Lower lobe of right lung (tissue), 2 donors: ENCODE data around the gene GALNT9. TPM values are rescaled to one million over a fixed set of nuclear protein-coding genes. Genes with fewer than 3 reads are reported as not detected.

Source experiments
- ATAC-seq, 2 donors: fragments of 200-7000 bp; cut with Tn5 transposase; one replicate each; pipeline ENCODE4 v1.9.1; 2020 to 2022; ENCODE audit warnings: mild to moderate bottlenecking in 2 of 2, moderate library complexity in 2 of 2
- DNase-seq: peaks from one replicate; pipeline ENCODE4 v3.0.0-alpha.2; 2020
- H3K27ac ChIP-seq: fragments of 200-600 bp; one replicate; pipeline ENCODE4 v1.8.0; 2022
- H3K27me3 ChIP-seq: fragments of 200-600 bp; one replicate; pipeline ENCODE4 v1.8.0; 2022; ENCODE audit warnings: low read depth
- H3K36me3 ChIP-seq: fragments of 200-600 bp; one replicate; pipeline ENCODE4 v1.8.0; 2022; ENCODE audit warnings: mild to moderate bottlenecking
- H3K4me1 ChIP-seq: fragments of 200-600 bp; one replicate; pipeline ENCODE4 v1.8.0; 2022
- H3K4me3 ChIP-seq: fragments of 200-600 bp; one replicate; pipeline ENCODE4 v1.8.0; 2022; ENCODE audit warnings: mild to moderate bottlenecking
- H3K9me3 ChIP-seq: fragments of 200-600 bp; one replicate; pipeline ENCODE4 v1.8.0; 2022
- CTCF ChIP-seq: fragments of 200-600 bp; IDR thresholded peaks from one replicate; pipeline ENCODE4 v1.8.0; 2022; ENCODE audit warnings: antibody characterized with exemption, mild to moderate bottlenecking
- intact Hi-C: fragments of 100-400 bp; cut with DNase I; formaldehyde crosslinking; loops from one replicate; pipeline ENCODE4 v1.11.0; 2022
- total RNA-seq: library from RNA; stranded (reverse); fragmentation: NEBNext Ultra II Directional; extraction: Animal tissue kit (Norgen Biotek cat#: 25700); gene quantifications from one replicate; pipeline ENCODE4 v1.2.1, GENCODE V29; 2021
- donor health status: DM: no; HTN: yes; CAD: no; lungs with severe emphysema.

The GALNT9 gene
- total RNA-seq, 1 donor from 2014 or later, result not detected

DNA sequence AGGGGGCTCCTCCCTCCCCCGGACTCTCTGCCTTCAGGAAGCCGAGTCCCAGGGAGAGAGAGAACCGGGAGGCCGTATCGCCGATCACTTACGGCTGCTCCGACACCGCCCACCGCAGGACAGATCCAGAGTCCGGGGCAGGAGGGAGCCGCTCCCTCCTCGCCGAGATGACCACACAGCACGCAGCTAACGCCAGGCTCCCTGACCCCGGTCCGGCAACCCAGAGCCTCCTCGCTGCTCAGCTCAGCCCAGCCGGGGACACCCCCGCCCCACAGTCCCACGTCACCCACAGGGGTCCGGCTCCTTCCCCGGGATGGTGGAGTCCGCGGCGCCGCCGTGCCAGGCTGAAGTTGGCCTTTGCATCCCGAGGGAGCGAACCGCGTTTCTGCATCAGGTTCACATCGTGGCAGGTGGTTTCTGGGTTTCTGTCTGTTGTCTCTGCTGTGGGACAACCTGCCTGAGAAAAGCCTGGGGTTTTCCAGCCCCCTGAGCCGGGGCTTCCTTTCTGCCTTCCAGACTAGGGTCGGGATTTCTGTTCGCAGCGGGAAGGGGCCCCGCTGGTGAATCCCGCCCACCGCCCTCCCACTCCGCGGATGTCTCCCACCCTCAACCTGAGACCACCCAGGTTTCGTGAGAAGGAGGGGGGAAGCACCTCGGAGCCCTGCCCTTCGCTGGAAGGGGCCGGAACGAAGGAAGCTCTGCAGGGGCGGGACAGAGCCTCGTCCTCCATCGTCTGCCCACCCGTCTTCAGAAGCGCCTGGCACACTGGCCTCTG is 123.9 kb downstream of the GALNT9 start:
- ATAC-seq (no peak), DNase-seq (no peak)
- Histone ChIP-seq H3K27me3 (peaks cover 59% of the 10 kb centered on the region), H3K36me3 (no peaks in the 10 kb centered on the region), H3K9me3 (no peaks in the 10 kb centered on the region), H3K4me1 (peaks cover 7% of the 10 kb centered on the region), H3K27ac (no peak overlapping the region), H3K4me3 (peak overlapping the region; percentile 2)
- intact Hi-C loops, result no loop called here
- no peak for TF ChIP-seq CTCF

GRCh38 chr12:132204793-132205270 is 124.6 kb downstream of the GALNT9 start:
- Histone ChIP-seq H3K27ac (no peak overlapping the region), H3K27me3 (peaks cover 59% of the 10 kb centered on the region)
- DNase-seq, result no peak

GRCh38 chr12:132204063-132204792 is 125.2 kb downstream of the GALNT9 start:
- ATAC-seq, result no peak
- Histone ChIP-seq H3K27me3 (peaks cover 59% of the 10 kb centered on the region), H3K4me1 (peaks cover 7% of the 10 kb centered on the region), H3K27ac (no peak overlapping the region), H3K4me3 (no peak overlapping the region), H3K9me3 (no peaks in the 10 kb centered on the region), H3K36me3 (no peaks in the 10 kb centered on the region)
- TF ChIP-seq CTCF, result no peak
- intact Hi-C loops, result no loop called here
- DNase-seq, result no peak

More at GRCh38 chr12:132204793-132205270, 124.6 kb downstream of the GALNT9 start:
- Histone ChIP-seq H3K36me3 (no peaks in the 10 kb centered on the region), H3K4me1 (peaks cover 7% of the 10 kb centered on the region), H3K9me3 (no peaks in the 10 kb centered on the region), H3K4me3 (peak overlapping the region; percentile 2)
- ATAC-seq, result no peak
- intact Hi-C loops, result no loop called here
- TF ChIP-seq CTCF, result no peak

DNA sequence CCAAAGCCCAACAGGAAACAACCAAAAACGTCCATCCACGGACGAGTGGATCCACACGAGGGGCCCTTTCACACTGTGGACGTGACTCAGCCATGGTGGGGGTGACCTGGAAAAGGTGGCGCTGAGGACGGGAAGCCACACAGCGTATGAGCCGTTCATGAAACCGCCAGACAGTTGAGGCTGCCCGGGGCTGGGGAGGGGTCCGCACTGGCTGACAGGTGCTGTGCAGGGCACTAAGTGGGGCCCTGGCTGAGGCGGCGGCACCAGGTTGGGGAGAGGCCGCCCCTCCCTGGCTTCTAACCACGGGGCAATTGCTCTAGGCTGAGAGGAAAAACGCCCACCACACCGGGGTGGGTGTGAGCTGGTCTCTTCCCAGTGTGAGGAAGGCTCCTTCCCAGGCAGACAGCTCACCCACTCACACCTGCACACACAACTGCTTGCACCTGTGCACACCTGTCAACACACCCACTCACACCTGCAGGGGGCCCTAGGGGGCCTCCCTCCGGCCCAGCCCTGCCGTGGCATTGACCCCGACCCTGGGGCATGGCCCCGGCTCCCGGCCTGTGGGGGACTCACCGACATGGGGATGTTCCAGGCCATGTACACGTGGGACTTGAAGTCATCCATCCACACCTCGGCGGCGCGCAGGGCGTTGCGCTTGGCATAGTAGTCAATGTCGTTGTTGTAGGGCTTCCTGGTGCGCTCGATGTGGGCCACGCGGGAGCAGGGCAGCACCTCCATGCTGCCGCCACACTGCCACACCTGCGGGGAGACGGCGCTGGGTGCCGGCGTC is 126.3 kb downstream of the GALNT9 start:
- ATAC-seq, result no peak
- DNase-seq, result no peak

More for the DNA sequence above, 126.3 kb downstream of the GALNT9 start:
- Histone ChIP-seq H3K9me3 (no peaks in the 10 kb centered on the region), H3K36me3 (no peaks in the 10 kb centered on the region), H3K4me3 (no peak overlapping the region), H3K27me3 (peaks cover 59% of the 10 kb centered on the region), H3K4me1 (peaks cover 7% of the 10 kb centered on the region), H3K27ac (no peak overlapping the region)
- no peak for TF ChIP-seq CTCF
- intact Hi-C loops, result no loop called here
